Activated T-helper 2 cell treated with anti-CD3 and anti-CD28 coated beads, Interferon-gamma antibody, Interleukin-2, Interleukin-4, amounts not matched to agents 10 μg/mL and 5 μg/mL and 100 μg/mL, durations not matched to agents 14 hours and 24 hours and 36 hours (primary cell): ENCODE measurements around the gene ARL5B. TPM values are rescaled to one million over a fixed set of nuclear protein-coding genes. Genes with fewer than 3 reads are reported as not detected.

Source experiments
- DNase-seq: peaks from one replicate; pipeline ENCODE4 v3.0.0; 2021; ENCODE audit warnings: low spot score
- H3K27ac Mint-ChIP-seq: one replicate; pipeline ENCODE4 v1.8.0; 2021; ENCODE audit warnings: mixed read lengths
- H3K27me3 Mint-ChIP-seq: one replicate; pipeline ENCODE4 v1.8.0; 2021; ENCODE audit warnings: low read depth, mixed read lengths
- H3K36me3 Mint-ChIP-seq: one replicate; pipeline ENCODE4 v1.8.0; 2021; ENCODE audit warnings: low read depth, mixed read lengths
- H3K4me1 Mint-ChIP-seq: one replicate; pipeline ENCODE4 v1.8.0; 2021; ENCODE audit warnings: low read depth, mixed read lengths
- H3K4me3 Mint-ChIP-seq: one replicate; pipeline ENCODE4 v1.8.0; 2021; ENCODE audit warnings: low read depth, mild to moderate bottlenecking, moderate library complexity, mixed read lengths
- H3K9me3 Mint-ChIP-seq: one replicate; pipeline ENCODE4 v1.8.0; 2021; ENCODE audit warnings: mixed read lengths
- intact Hi-C: fragments of 100-400 bp; cut with micrococcal nuclease; formaldehyde crosslinking; loops from one replicate; pipeline ENCODE4 v1.15.1; 2023
- total RNA-seq: library from RNA; stranded (reverse); gene quantifications from 2 replicates; pipeline ENCODE4 v1.2.3, GENCODE V29; 2022

The ARL5B gene
- total RNA-seq, 1 donor from 2014 or later, result 26.4 TPM

- Mint-ChIP-seq H3K9me3 (no peaks in the 10 kb centered on the region), H3K4me3 (no peak overlapping the region), H3K27ac (no peak overlapping the region), H3K36me3 (peaks cover 72% of the 10 kb centered on the region), H3K4me1 (peaks cover 33% of the 10 kb centered on the region), H3K27me3 (no peaks in the 10 kb centered on the region)
- intact Hi-C loops, result no loop called here
- no peak for DNase-seq
These were observed 5.7 kb downstream of the ARL5B start for GRCh38 chr10:18664841-18665478.

- intact Hi-C loops, result no loop called here
- no peak overlapping the region for H3K27ac Mint-ChIP-seq
- H3K27me3 Mint-ChIP-seq, result no peaks in the 10 kb centered on the region
- H3K9me3 Mint-ChIP-seq, result no peaks in the 10 kb centered on the region
- DNase-seq, result no peak
- peaks cover 33% of the 10 kb centered on the region for H3K4me1 Mint-ChIP-seq
- peaks cover 72% of the 10 kb centered on the region for H3K36me3 Mint-ChIP-seq
- no peak overlapping the region for H3K4me3 Mint-ChIP-seq
These were observed 6.8 kb downstream of the ARL5B start for GRCh38 chr10:18665815-18666558.

GRCh38 chr10:18666810-18667209 is 7.6 kb downstream of the ARL5B start:
- intact Hi-C loops, result no loop called here
- no peak overlapping the region for H3K27ac Mint-ChIP-seq
- H3K27me3 Mint-ChIP-seq, result no peaks in the 10 kb centered on the region
- H3K36me3 Mint-ChIP-seq, result peaks cover 72% of the 10 kb centered on the region
- H3K4me1 Mint-ChIP-seq, result peaks cover 27% of the 10 kb centered on the region
- DNase-seq, result no peak
- H3K9me3 Mint-ChIP-seq, result no peaks in the 10 kb centered on the region
- no peak overlapping the region for H3K4me3 Mint-ChIP-seq

- Mint-ChIP-seq H3K9me3 (no peaks in the 10 kb centered on the region), H3K4me3 (no peak overlapping the region), H3K27ac (no peak overlapping the region), H3K27me3 (no peaks in the 10 kb centered on the region), H3K4me1 (peaks cover 21% of the 10 kb centered on the region), H3K36me3 (peaks cover 72% of the 10 kb centered on the region)
- DNase-seq, result no peak
- intact Hi-C loops, result no loop called here
These were observed 8.8 kb downstream of the ARL5B start for GRCh38 chr10:18668026-18668425.

GRCh38 chr10:18675086-18675801 is 16.0 kb downstream of the ARL5B start:
- intact Hi-C loops, result no loop called here
- Mint-ChIP-seq H3K4me3 (no peak overlapping the region), H3K27me3 (no peaks in the 10 kb centered on the region), H3K4me1 (peaks cover 5% of the 10 kb centered on the region), H3K27ac (no peak overlapping the region), H3K36me3 (peaks cover 63% of the 10 kb centered on the region), H3K9me3 (no peaks in the 10 kb centered on the region)
- no peak for DNase-seq

- peaks cover 40% of the 10 kb centered on the region for H3K36me3 Mint-ChIP-seq
- no peak for DNase-seq
- no peaks in the 10 kb centered on the region for H3K9me3 Mint-ChIP-seq
- no peaks in the 10 kb centered on the region for H3K27me3 Mint-ChIP-seq
- no peak overlapping the region for H3K27ac Mint-ChIP-seq
- peaks cover 27% of the 10 kb centered on the region for H3K4me1 Mint-ChIP-seq
- no peak overlapping the region for H3K4me3 Mint-ChIP-seq
- intact Hi-C loops, result loop anchor here (10.0 kb wide), 1 partner anchor 1134 kb away; the partner anchor contains the start of gene PLXDC2
These were observed 21.5 kb downstream of the ARL5B start for GRCh38 chr10:18680754-18681153.

- peaks cover 39% of the 10 kb centered on the region for H3K36me3 Mint-ChIP-seq
- no peaks in the 10 kb centered on the region for H3K9me3 Mint-ChIP-seq
- H3K27ac Mint-ChIP-seq, result no peak overlapping the region
- DNase-seq, result no peak
- intact Hi-C loops, result loop anchor here (10.0 kb wide), 1 partner anchor 1133 kb away; the partner anchor contains the start of gene PLXDC2
- H3K4me3 Mint-ChIP-seq, result no peak overlapping the region
- peaks cover 27% of the 10 kb centered on the region for H3K4me1 Mint-ChIP-seq
- no peaks in the 10 kb centered on the region for H3K27me3 Mint-ChIP-seq
These were observed 22.1 kb downstream of the ARL5B start for GRCh38 chr10:18681366-18681765.

- H3K36me3 Mint-ChIP-seq, result peaks cover 35% of the 10 kb centered on the region
- H3K4me3 Mint-ChIP-seq, result no peak overlapping the region
- H3K4me1 Mint-ChIP-seq, result peaks cover 27% of the 10 kb centered on the region
- DNase-seq, result no peak
- H3K27me3 Mint-ChIP-seq, result no peaks in the 10 kb centered on the region
- no peak overlapping the region for H3K27ac Mint-ChIP-seq
- H3K9me3 Mint-ChIP-seq, result no peaks in the 10 kb centered on the region
- intact Hi-C loops, result loop anchor here (10.0 kb wide), 1 partner anchor 1133 kb away; the partner anchor contains the start of gene PLXDC2
These were observed 22.8 kb downstream of the ARL5B start for GRCh38 chr10:18681971-18682411.

GRCh38 chr10:18683427-18683826 is 24.2 kb downstream of the ARL5B start:
- intact Hi-C loops, result loop anchor here (10.0 kb wide), 1 partner anchor 1131 kb away; the partner anchor contains the start of gene PLXDC2
- Mint-ChIP-seq H3K27me3 (no peaks in the 10 kb centered on the region), H3K9me3 (no peaks in the 10 kb centered on the region), H3K4me3 (no peak overlapping the region), H3K4me1 (peaks cover 27% of the 10 kb centered on the region), H3K27ac (no peak overlapping the region), H3K36me3 (peaks cover 29% of the 10 kb centered on the region)
- no peak for DNase-seq

GRCh38 chr10:18684416-18684815 is 25.2 kb downstream of the ARL5B start:
- DNase-seq, result no peak
- H3K36me3 Mint-ChIP-seq, result peaks cover 23% of the 10 kb centered on the region
- H3K27ac Mint-ChIP-seq, result no peak overlapping the region
- H3K4me3 Mint-ChIP-seq, result no peak overlapping the region
- H3K9me3 Mint-ChIP-seq, result no peaks in the 10 kb centered on the region
- peaks cover 5% of the 10 kb centered on the region for H3K27me3 Mint-ChIP-seq
- intact Hi-C loops, result loop anchor here (10.0 kb wide), 1 partner anchor 1130 kb away; the partner anchor contains the start of gene PLXDC2
- peaks cover 27% of the 10 kb centered on the region for H3K4me1 Mint-ChIP-seq

- Mint-ChIP-seq H3K4me3 (no peak overlapping the region), H3K36me3 (peaks cover 23% of the 10 kb centered on the region), H3K27ac (no peak overlapping the region), H3K27me3 (peaks cover 7% of the 10 kb centered on the region), H3K4me1 (peaks cover 27% of the 10 kb centered on the region), H3K9me3 (no peaks in the 10 kb centered on the region)
- DNase-seq, result no peak
- intact Hi-C loops, result loop anchor here (10.0 kb wide), 1 partner anchor 1130 kb away; the partner anchor contains the start of gene PLXDC2
These were observed 25.7 kb downstream of the ARL5B start for GRCh38 chr10:18684953-18685352.

GRCh38 chr10:18685555-18685954 is 26.3 kb downstream of the ARL5B start:
- DNase-seq, result no peak
- Mint-ChIP-seq H3K27me3 (peaks cover 7% of the 10 kb centered on the region), H3K9me3 (no peaks in the 10 kb centered on the region), H3K36me3 (peaks cover 23% of the 10 kb centered on the region), H3K27ac (no peak overlapping the region), H3K4me1 (peaks cover 27% of the 10 kb centered on the region), H3K4me3 (no peak overlapping the region)
- intact Hi-C loops, result loop anchor here (10.0 kb wide), 1 partner anchor 1129 kb away; the partner anchor contains the start of gene PLXDC2
